ENCODE data around the gene PGP.

PGP gene

DNA sequence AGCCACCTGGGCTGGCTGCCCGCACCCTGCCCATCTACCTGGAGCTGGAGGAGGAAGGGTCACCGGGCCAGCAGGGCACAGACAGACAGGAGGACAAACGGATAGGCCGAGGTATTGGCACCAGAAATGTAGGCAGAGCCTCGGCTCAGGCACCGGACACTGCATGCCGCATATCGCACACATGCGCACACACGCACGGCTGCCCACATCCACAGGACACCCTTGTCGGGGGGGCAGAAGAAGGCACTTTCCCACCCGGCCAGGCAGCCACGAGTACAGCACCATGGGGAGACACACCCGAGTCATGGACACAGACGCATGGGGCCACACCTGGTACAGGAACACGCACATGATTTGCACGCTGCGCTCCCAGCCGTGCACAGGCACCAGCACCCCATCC, 32.7 kb downstream of the PGP start:
- no peak for DNase-seq
- H3K4me1 ChIP-seq, result peaks cover 0 to 3% (median 0%) of the 10 kb centered on the region in 4 donors
- TF ChIP-seq, protein P1, sequence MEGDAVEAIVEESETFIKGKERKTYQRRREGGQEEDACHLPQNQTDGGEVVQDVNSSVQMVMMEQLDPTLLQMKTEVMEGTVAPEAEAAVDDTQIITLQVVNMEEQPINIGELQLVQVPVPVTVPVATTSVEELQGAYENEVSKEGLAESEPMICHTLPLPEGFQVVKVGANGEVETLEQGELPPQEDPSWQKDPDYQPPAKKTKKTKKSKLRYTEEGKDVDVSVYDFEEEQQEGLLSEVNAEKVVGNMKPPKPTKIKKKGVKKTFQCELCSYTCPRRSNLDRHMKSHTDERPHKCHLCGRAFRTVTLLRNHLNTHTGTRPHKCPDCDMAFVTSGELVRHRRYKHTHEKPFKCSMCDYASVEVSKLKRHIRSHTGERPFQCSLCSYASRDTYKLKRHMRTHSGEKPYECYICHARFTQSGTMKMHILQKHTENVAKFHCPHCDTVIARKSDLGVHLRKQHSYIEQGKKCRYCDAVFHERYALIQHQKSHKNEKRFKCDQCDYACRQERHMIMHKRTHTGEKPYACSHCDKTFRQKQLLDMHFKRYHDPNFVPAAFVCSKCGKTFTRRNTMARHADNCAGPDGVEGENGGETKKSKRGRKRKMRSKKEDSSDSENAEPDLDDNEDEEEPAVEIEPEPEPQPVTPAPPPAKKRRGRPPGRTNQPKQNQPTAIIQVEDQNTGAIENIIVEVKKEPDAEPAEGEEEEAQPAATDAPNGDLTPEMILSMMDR (IDR thresholded peaks at IDR 0.05), result no peak
- intact Hi-C loops (cut with DNase I; ENCODE audit: low total_unique reads), result no loop called here
- no peaks in the 10 kb centered on the region for H3K9me3 ChIP-seq
- H3K4me3 ChIP-seq, result no peak overlapping the region
- H3K27me3 ChIP-seq, result peaks cover 0 to 19% of the 10 kb centered on the region in 2 donors
- H3K27ac ChIP-seq, result no peak overlapping the region
- peaks cover 7 to 13% (median 12%) of the 10 kb centered on the region in 3 donors for H3K36me3 ChIP-seq

DNA sequence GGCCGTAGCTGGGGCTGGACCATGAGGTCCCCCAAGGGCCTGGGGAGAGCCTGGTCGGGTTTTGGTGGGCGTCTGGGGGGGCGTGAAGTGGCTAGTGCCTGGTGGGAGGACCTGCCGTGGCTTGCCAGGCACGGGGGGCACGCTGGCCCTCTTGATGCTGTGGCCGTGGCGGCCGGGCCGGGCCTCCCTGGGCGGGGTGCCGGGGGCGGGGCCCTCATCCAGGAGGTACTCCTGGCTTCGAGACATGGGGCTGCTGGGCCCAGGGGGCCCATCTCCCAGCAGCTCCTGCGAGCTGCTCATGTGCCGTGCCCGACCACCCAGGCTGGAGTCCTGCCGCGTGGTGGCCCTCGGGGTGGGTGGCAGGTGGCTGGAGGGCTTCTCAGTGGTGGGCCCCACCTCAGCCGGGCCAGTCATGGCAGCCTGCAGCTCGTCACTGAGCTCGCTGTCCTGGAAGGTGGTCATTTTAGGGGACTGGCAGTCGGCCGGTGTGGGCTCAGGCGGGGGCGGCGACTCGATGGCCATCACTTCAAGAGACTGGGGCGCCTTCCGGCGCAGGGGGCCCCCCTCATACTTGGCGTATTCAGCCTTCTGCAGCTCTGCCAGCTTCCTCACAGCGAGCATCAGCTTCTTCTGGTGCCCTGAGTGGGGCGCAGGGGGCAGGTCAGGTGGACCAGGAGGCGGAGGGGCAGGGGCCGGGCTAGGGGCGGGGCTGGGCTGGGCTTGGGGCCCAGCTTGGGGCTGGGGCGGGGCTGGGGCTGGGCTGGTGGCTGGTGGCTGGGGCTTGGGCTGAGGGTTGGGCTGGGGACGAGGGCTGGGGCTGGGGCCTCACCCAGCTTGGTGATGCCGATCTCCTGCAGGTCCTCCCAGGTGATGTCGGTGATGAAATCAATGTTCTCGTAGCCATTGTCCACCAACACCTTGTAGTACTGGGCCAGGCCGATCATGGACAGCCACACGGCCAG, 33.4 kb downstream of the PGP start:
- no peak for DNase-seq
- Histone ChIP-seq H3K27ac (no peak overlapping the region), H3K36me3 (peaks cover 12 to 20% (median 19%) of the 10 kb centered on the region in 3 donors), H3K27me3 (peaks cover 0 to 19% of the 10 kb centered on the region in 2 donors), H3K4me3 (no peak overlapping the region), H3K4me1 (peaks cover 0 to 3% (median 0%) of the 10 kb centered on the region in 4 donors), H3K9me3 (no peaks in the 10 kb centered on the region)
- TF ChIP-seq, protein P1 (IDR thresholded peaks at IDR 0.05), result no peak
- intact Hi-C loops (cut with DNase I; ENCODE audit: low total_unique reads), result no loop called here

DNA sequence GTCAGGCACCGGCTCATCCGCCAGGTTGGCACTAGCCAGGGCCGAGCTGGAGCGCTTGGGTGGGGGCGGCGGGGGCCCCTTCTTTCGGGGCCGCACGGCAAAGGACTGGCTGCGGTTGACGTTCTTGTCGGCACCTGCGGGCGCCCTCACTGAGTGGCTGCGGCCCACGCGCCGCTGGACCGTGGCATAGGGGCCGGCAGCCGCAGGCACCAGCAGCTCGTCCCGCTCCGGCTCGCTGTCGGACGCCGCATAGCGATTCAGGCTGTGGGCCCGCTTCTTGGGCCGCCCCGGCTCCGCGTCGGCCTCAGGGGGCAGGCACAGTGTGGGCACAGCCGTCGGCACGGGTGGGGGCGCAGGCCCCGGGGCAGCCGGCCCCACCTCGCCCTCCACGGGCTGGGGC, 34.2 kb downstream of the PGP start:
- TF ChIP-seq, protein P1 (IDR thresholded peaks at IDR 0.05), result no peak
- H3K9me3 ChIP-seq, result no peaks in the 10 kb centered on the region
- peaks cover 0 to 19% of the 10 kb centered on the region in 2 donors for H3K27me3 ChIP-seq
- no peak overlapping the region for H3K27ac ChIP-seq
- H3K36me3 ChIP-seq, result peaks cover 20 to 28% (median 27%) of the 10 kb centered on the region in 3 donors
- intact Hi-C loops (cut with DNase I; ENCODE audit: low total_unique reads), result no loop called here
- H3K4me1 ChIP-seq, result peaks cover 0 to 3% (median 0%) of the 10 kb centered on the region in 4 donors
- DNase-seq, result no peak
- no peak overlapping the region for H3K4me3 ChIP-seq

DNA sequence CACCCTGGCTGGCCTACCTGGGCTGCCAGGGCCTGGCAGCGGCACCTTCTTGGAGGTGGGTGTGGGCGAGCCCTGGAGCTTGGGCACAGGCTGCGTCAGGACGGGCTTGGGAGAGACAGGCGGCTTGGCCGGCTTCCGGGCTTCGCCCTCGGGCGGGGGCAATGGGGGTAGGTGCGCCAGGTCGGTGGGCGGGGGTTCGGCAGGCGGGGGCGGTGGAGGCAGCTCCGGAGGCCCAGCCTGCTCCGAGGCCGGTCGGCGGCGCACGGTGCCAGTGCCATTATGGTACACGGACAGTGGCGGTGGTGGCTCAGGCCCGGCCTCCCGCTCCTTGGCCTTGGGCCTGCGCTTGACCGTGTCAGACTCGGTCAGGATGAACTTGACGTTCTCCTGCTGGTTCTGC, 35.1 kb downstream of the PGP start:
- Histone ChIP-seq H3K9me3 (no peaks in the 10 kb centered on the region), H3K27me3 (peaks cover 0 to 14% of the 10 kb centered on the region in 2 donors), H3K27ac (no peak overlapping the region), H3K36me3 (peaks cover 29 to 37% (median 35%) of the 10 kb centered on the region in 3 donors), H3K4me3 (no peak overlapping the region), H3K4me1 (peaks cover 0 to 3% (median 0%) of the 10 kb centered on the region in 4 donors)
- no peak for DNase-seq
- intact Hi-C loops (cut with DNase I; ENCODE audit: low total_unique reads), result no loop called here
- TF ChIP-seq, protein P1 (IDR thresholded peaks at IDR 0.05), result no peak

DNA sequence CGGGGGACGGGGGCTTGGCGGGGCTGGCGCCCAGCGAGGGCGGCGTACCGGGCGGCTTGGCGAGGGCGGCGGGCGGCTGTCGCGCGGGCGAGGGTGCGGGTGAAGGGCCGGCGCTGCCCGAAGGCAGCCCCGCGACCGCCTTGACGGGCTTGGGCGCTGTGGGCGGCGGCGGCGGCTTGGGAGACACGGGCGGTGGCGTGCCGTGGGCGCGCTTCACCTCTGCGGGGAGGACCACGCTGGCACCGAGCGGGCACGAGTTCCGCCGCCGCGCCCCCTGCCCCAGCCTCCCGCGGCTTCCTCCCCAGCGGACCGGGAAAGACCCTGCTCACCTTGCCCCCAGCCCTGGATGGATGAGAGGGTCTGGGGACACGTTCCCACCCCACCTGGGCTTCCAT, 35.5 kb downstream of the PGP start:
- Histone ChIP-seq H3K27me3 (peaks cover 0 to 14% of the 10 kb centered on the region in 2 donors), H3K36me3 (peaks cover 33 to 41% (median 40%) of the 10 kb centered on the region in 3 donors), H3K9me3 (no peaks in the 10 kb centered on the region), H3K27ac (no peak overlapping the region), H3K4me3 (no peak overlapping the region), H3K4me1 (peaks cover 0 to 3% (median 0%) of the 10 kb centered on the region in 4 donors)
- intact Hi-C loops (cut with DNase I; ENCODE audit: low total_unique reads), result no loop called here
- no peak for DNase-seq
- TF ChIP-seq, protein P1 (IDR thresholded peaks at IDR 0.05), result no peak
